NCI-H2107 treated with DMSO at 0.1 percent for 48 hours (cell line): ENCODE measurements around the gene SLC29A3.
"Not testable (repeated sequence)": the region's sequence is repeated elsewhere in the genome, so short reads cannot be mapped to it uniquely, and the experiment has no call there.

Experiments used
- DNase-seq: peaks from one replicate; lab custom pipeline; 2025; ENCODE audit not compliant: unreplicated experiment; lab: John Stamatoyannopoulos, UW

SLC29A3 gene

DNA sequence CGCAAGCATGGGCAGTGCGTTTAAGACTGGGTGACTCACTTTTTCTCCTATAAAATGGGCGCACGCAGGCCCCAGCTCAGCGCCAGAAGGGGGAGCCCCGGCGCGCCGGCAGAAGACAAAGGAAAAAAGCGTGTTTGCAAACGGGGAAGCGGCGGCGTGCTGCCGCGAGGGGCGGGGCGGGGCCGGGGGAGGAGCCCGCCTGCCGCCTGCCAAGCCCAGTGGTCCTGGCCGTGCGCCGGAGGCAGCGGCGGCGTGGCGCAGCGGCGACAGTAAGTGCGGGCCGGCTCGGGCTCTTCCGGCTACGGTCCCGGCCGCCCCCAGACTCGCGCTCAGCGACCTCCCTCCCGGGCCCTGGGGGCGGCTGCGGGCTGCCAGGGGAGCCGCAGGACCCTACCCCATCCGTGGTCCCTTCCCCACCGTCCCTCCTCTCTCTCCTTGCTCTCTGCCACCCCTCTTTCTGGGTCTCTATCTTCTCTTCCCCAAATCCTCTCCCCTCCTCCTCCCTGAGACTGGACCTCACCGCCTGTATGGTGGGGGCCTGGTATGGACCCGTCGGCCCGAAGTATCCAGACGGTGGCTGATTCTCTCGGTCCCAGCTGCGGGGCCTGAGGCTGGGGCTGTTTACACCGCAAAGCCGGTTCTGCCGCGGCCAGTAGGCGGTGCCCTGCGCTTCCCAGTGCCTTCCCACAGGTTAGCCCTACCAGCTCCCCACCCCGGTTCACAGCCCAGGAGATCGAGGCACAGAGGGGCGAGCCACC, at the start of gene SLC29A3:
SLC29A3 (plus strand) TSS at position 218 of the 758 bp plus-strand sequence; CDS start at position 269, 51 bp downstream.
- DNase-seq, result peak; percentile 45

DNA sequence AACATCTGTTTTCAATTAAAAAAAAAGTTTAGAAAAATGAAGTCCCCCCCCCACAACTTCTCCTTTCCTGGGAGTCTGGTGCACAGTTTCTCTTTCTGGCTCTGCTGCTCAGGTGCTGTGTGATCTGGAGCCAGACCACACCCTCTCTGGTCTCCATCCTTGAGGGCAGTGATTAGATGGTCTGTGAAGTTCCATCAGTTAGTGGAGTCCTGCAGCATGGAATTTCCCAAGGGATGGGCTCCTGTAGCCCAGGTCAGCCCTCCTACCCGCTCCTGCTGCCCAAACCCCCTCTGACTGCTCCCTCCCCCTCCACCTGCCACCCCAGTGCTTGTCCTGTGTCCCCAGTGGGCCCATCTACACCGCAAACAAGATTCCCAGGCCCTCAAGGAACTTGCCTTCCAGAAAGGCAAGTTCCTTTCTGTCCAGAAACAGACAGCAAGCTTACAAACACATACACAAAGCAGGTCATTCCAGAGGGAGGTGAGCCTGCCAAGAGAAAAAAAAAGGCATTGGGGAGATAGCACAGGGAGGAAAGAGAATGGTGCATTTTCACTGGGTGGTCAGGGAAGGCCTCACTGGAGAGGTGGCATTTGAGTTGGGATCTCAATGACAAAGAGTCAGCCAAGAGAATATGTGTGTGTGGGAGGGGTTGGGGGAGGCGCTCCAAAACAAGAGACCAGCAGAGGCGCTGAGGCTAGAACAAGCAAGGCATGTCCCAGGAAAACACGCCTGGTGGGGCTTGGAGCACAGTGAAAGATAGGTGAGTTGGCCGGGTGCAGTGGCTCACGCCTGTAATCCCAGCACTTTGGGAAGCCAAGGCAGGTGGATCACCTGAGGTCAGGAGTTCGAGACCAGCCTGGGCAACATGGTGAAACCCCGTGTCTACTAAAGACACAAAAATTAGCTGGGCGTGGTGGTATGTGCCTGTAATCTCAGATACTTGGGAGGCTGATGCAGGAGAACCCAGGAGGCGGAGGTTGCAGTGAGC, 49.5 kb upstream of the SLC29A3 start:
- DNase-seq, result no peak

DNA sequence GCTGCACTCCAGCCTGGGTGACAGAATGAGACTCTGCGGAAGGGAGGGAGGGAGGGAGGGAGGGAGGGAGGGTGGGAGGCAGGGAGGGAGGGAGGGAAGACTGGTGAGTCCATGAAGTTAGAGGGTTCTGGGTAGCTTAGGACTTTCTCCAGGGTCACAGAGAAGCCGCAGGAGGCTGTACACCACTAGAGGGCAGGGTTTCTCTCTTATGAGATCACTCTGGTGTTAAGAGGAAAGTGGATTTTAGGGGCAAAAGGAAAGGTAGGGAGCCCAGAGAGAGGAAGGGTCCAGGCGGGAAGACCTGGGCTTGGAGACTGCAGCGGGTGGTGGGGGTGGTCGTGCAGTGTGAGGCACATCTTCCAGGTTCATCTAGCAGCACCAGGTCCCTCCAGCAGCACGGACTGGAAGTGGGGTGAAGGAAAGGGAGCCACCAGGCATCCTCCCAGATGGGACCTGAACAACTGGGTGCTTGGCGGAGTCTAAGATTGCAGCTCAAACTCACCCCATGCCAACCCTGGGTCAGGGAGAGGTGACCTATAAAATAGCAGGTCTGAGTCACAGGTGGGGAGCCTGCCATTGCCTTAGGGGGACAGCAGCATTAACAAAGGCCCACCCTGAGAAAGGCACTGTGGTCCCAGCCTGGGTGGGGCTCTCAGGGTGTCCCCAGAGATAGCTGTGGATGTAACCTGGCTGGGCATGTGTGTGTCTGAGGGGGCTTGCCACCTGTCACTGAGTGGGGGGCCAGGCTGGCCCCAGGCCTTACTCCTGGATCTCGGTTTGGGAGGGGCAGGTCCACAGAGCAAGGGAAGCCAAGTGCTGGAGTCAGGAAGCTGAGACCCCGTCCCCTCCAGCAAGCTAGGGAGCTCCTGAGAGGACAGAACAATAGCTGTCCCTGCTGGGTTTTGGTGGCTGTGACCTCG, 48.5 kb upstream of the SLC29A3 start:
- peak; percentile 27 for DNase-seq

DNA sequence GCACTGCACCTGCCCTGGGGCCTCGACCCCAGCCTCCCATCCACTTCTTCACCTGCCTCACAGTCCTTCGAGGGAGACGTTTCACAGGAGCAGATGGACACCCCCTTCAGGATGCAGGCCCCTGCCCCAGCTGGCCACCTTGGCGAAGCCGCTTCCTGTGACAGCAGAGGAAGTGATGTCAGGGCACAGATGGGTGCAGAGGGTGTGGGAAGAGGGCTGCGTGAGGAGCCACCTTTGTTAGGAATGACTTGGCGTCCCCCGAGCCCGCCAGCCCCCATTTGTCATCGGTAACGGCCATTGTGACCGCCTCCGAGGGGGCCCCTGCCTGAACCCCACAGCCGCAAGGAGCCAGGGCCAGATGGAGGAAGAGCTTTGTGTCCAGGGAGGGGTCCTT, 47.4 kb upstream of the SLC29A3 start:
- no peak for DNase-seq

DNA sequence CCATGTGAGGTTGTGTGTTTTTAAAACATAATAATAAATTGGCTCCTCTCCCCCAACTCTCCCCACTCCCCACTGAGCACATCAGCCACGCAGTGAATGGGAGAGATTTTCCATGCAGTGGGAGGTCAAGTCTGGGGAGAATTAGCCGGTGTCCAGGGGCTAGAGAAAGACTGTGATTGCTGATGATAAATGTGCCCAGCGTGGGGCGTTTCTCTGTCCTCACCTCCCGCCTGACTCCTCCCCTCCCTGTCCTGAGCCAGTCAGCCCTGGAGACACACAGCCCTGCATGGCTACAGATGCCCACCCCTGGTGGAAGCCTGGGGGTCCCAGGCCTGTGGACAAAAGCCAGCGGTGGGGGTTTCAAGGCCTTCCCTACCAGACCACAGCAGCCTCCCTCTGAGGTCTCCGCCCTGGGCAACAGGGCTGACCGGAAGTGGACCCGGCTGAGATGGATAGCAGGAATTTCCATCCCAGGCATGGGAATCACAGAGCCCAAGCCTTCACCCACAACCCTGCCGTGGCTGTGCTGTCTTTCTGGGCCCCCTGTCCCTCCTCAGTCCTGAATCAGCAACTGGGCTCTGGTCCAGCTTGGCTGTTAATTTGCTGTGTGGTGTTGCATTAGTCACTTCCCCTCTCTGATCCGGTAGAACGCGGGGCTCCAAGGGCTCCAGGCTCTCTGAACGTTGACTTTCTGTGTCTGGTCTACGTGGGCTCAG, 46.8 kb upstream of the SLC29A3 start:
- no peak for DNase-seq

DNA sequence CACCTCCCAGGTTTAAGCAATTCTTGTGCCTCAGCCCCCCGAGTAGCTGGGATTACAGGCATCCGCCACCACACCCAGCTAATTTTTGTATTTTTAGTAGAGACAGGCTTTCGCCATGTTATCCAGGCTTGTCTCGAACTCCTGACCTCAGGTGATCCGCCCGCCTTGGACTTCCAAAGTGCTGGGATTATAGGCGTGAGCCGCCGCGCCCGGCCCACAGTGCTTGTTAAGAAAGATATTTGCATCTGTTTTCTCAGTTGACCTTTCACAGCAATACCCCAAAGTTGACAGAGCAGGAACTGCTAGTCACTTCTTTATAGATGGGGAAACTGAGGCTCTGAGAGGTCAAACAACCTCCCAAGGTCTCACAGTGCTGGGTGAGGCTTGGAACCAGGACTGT, 46.1 kb upstream of the SLC29A3 start:
- DNase-seq, result not testable (repeated sequence)

DNA sequence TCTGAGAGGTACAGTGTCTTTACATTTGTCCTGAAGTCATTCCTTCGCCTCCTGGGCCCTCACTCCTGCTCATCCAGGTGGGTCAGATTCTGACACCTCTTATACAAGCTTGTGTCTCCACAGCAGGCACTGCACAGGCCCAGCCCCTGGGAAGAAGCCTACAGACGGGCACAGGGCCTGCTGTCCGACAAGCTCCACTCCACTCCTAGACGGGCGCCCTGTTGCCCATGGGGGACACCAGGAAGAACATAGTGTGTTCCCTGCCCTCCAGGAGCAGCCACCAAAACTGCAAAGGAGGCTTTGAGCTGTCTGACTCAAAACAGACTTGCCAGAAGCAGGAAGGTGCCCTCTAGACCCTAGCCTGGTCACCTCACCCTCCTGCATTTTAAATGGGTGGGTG, 45.6 kb upstream of the SLC29A3 start:
- no peak for DNase-seq

DNA sequence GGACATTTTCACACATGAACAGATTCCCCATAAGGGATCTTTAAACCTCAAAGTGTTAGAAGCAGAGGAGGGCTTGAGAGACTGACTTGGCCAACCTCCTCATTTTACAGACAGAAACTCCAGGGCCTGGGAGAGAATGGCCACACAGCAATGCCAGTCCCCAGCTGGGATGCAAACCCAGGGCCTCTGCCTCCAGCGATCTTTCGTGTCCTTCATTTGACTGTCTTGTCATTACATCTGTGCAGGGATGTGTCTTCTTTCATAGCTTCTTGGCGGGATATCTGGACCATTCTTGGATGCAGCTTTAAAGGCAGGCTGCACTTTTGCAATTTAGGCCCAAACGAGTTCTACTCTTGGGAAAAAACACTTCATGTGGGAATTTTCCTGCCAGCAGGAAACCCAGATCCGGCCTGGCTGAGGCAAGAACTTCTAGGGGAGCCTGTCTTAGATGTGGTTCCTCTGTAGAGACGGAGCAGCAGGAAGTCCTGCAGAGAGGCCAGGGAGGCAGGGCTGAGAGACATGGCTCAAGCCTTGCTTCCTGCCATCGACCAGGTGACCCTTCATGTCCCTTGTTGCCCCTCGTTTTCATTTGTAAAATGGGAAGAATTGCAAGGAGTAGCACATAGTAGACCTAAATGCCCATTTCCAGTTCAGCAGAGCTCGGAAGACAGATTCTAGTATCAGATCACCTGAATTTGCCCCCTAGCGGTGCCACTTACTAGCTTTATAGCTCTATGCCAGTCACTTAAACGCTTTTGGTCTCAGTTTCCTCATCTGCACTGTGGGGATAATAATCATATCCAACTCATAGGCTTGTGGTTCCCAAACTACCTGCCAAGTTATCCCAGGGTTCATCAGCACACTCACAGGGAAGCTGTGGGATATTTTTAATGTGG, 43.9 kb upstream of the SLC29A3 start:
- no peak for DNase-seq

DNA sequence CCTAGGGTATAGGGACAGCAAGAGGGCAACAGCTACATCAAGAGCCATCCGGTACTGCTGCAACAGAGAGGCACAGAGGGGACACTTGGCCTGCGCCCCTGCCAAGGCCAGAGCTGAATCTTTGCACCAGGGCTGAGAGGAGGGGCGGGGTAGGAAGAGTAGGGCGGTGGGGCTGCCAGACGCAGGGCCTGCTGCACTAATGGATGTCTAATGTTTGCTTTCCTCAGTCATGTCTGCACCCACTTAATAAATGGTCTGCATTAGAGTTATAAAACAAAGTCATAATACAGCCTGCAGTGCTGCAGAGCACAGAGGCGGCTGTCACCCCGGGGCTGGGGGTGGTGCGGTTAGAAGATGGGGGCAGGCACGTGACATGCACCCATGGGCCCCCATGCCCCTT, 42.2 kb upstream of the SLC29A3 start:
- no peak for DNase-seq

DNA sequence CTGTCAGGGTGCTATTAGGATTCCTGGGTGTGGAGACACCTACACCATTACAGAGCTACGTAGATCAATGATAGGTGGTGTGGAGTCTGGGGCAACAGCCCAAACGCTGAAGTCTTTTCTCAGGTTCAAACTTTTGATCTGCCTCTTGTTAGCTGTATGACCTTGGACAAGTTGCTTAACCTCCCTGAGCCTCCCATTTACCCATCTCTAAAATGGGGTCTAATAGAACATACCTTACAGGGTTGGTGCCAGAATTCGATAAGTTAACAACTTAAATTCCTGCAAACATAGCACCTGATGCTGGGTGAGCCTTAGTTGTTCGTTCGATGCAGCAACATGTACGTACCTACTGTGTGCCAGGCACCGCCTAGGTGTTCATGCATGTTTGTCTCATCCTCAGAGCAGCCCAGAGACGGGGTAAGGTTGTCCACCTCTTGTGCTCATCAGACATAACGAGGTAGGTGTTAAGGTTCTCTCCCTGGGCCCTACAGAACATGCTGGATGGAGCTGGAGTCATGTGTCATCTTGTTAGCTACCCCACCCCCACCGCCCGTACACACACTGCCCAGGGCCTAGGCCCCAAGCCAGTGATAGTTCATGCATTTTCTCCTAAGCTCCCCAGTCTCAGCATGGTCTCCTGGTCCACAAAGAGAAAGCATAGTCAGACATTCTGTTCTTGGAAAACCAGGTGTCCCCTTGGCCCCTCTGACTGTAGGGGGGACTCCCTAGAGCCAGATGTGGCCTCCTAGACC, 41.0 kb upstream of the SLC29A3 start:
- DNase-seq, result no peak

DNA sequence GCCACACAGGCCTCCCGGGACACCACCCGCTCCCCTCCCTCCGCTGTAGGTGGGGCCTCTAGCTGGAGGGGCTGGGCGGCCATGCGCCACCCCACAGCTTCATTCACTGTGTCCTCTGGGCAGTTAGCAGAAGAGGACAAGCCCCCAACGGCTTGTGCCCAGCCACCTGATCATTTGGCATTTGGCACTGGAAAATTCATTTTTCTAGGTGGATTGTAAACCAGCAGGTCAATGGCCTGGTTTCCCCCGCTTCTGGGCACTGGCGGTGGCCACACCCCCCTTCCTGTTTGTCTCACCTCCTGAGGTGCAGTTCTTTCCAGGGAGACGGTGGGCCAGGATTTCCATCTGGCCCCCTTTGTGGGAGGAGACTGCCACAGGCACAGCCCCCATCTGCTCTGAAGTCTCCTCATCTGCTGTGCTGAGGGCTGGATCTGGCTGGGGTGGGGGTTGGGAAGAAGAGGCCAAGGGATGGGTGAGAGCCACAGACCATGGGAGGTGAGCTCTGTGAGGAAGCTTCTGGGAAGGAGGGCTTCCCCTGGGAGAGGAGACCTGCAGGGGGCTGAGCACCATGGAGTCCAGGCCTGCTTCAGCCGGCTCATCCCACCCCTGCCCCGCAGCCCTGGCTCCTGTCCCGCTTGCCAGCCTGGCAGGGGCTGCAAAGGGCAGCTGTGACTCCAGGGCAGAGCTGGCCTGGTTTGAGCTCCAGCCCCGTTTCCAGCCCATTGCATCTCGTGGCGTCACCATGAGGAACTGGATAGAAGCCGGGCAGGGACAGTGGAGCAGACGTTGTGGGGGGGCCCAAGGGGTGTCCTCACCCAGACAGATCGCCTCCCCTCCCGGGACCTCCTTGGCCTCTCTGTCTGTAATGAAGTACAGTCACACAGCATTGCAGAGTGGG, 40.1 kb upstream of the SLC29A3 start:
- no peak for DNase-seq

DNA sequence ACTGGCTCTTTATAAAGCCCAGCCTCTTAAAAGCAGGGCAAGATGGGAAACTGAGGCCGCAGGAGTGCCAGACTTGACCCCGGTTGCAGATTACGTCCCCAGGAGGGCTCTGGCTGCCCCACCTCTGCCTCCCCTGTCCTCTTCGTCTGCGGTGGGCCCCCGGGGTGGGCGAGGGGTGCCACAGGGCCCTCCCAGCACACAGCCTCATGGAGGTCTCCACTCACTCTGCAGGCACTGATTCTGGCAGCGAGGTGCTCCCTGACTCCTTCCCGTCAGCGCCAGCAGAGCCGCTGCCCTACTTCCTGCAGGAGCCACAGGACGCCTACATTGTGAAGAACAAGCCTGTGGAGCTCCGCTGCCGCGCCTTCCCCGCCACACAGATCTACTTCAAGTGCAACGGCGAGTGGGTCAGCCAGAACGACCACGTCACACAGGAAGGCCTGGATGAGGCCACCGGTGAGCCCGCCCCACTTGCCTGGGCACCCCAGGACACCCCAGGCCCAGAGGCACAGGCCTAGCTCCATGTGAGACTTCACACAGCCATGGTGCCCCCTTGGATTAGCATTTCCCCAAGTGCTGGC, 39.4 kb upstream of the SLC29A3 start:
- DNase-seq, result no peak

DNA sequence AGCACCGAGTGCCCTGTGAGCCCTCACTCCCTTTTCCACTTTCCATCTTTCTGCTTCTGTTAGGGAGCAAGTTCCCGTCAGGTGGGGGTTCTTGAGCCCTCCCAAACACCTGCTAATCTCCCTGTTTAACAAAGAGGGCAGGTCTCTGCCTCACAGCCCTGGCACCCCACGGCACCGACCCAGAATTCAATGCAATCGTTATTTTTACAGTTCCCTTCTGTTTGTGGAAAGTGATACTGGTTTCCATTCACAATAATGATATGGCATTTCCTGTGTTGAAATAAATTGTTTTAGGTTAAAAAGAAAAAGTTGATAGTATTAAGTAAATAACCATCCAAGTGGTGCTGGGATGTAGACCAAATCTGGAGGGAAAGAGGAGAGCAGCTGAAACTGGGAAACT, 38.8 kb upstream of the SLC29A3 start:
- no peak for DNase-seq

DNA sequence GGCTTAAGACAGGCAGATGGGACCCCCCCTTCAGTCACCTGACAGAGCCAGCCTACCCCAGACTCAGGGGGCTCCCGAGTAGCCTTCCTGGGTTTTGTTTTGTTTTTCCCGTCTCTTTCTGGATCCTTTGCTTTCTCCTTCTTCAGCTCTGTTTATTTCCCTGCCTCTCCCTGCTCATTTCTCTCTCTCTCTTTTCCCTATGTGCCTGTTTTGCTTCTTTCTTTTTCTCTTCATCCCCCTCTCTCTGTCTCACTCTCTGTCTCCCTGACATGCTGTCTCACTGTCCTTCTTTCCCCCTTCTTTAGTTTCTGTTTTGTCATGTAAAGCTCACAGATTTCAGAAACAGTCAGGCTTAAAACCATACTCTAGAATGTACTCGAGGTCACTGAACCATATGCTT, 38.2 kb upstream of the SLC29A3 start:
- no peak for DNase-seq

DNA sequence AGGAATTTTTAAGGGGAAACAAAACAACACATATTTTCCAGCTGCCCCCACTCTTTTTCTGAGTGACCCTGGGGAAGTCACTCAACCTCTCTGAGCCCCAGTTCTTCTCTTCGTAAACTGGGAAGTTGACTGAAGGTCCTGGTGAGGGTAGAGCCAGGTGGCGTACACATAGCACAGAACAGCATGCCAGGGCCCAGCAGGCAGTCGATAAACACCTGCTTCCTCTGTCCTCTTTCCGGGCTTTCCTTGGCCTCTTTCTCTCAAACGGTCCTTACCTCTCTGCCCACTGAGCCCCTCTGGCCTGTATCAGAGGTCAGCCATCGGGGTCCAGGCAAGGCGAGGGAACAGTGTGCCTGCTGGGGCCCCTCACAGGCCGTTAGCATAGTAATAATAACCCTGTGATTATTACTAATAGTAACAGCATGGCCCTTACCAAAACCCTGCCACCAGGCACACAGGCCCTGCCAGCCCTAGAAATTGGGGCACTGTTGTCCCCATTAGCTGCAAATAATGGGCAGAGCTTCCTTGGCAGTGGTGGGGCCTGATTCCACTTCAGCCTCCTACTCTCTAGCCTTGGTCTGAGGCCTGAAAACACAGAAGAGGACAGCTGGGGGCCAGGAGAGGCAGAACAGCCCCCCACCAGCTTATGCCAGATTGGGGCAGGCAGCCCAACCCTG, 37.3 kb upstream of the SLC29A3 start:
- DNase-seq, result no peak

DNA sequence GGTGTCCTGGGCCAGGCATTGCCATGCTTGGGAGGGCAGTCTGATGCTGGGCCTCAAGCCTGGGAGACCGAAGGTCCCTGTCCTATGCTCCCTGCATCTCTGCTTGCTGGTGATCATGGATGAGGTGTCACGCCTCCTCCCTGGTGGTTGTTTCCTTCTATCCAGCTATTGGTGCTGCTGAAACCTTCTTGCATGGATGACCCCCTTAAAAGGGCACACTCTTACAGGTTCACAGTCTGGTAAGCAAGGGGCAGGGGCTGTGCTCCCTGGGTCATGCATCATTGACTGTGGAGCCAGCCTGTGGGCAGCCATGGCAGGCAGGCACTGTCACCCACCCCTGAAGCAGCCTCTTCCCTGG, 36.8 kb upstream of the SLC29A3 start:
- DNase-seq, result no peak

DNA sequence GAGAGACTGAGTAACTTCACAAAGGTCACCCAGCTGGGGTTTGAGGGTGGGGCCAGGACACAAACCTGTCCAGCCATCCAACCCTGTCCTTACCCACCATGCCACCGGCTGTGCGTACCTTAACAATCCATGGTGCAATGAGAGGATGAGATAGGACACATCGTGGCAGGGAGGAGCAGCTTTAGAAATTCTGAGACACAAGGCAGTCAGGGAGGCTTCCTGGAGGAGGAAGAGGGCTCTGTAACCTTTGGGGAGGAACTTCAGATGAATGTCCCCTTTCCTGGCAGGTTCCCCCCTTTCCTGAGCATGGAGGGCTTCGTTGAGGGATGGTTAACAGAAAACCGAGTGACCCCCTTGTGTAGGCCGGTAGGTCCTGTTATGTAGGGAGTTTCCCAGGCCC, 35.6 kb upstream of the SLC29A3 start:
- DNase-seq, result no peak
